KG1 (cell line): ENCODE data around the gene BEST3.
"Not testable (repeated sequence)": the region's sequence is repeated elsewhere in the genome, so short reads cannot be mapped to it uniquely, and the experiment has no call there.

Experiments used
- DNase-seq: peaks from one replicate; lab custom pipeline; 2025; lab: John Stamatoyannopoulos, UW

Gene BEST3

DNA sequence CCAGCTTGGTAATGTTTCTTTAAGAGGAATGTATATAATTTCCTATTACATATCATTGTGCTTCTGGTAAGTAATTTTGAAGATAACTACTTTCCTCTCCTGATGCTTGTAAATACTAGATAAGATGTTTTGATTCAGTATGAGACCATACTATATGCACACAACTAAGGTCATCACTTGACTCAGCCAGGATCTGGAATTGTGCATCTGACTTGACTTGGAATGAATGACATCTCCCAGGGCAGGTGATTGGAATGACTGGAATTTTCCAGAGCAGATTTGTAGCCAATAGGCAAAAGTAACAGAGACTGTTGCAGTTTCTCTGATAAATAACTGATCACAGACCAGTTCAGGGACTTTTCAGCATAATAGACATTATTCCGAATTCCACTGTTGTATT lies 11.1 kb downstream of the BEST3 start:
- no peak for DNase-seq

DNA sequence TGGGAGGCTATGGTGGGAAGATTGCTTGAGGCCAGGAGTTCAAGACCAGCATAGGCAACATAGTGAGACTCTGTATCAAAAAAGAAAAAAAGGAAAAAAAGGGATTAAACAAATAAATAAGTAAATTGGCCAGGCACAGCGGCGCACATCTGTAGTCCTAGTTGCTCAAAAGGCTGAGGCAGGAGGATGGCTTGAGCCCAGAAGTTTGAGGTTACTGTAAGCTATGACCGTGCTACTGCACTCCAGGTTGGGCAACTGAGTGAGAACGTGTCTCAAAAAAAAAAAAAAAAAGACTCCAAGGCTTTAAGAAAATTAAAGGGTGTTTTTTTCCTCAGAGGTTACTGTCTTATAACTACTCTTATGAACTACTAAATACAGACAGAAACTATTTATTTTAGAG lies 11.7 kb downstream of the BEST3 start:
- DNase-seq, result no peak

DNA sequence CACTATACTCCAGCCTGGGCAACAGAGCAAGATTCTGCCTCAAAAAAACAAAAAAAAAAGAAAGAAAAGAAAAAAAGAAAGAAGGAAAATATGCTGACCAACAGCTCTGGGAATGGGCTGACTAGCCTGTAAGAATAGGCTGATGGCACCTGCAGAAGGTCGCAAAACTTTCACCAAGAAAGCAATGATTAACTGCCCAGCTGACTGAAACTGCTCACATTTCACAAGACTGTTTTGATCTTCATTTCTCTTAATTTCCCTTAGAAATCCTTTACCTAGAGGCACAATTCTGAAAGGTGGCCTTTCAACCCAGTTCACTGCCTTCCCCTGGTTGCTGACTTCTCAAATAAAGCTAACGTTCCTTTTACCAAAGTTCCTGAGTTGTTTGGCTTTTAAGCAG lies 12.4 kb downstream of the BEST3 start:
- no peak for DNase-seq

DNA sequence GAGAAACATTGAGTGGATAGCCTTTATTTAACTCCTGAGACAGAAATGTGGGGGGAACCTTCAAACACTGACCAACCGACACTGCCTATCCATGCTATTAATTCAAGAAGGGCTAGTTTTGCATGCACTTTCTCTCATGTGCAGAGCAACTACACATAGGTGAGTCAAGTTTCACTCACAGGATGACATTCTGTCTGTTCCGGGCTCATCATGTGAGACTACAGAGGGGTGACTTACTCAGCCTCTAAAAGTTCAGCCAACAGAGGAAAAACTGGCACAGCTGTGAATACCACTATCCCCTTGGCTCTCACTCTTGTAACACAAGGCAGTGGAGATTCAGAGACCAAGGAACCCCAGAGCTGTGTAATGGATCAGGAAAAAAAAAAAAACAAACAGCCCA lies 13.3 kb downstream of the BEST3 start:
- no peak for DNase-seq

DNA sequence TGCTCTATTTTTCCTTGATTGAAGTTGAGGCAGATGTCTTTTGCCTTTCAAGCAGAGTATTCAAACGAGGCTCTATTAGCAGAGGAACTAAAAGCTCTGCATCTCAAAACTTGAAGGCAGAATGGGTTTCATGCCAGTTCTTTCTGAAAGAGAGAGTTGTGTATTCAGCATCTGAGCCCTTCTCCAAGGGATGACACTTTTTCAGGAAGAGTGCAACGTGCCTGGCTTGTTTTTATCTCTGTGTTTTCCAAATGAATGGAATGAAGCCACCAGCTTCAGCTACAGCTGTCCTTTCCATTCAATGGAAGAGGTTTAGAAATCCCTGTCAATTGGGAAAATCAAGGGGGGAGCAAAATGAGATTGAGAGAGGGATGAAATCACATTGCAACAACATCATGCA lies 14.6 kb downstream of the BEST3 start:
- no peak for DNase-seq

DNA sequence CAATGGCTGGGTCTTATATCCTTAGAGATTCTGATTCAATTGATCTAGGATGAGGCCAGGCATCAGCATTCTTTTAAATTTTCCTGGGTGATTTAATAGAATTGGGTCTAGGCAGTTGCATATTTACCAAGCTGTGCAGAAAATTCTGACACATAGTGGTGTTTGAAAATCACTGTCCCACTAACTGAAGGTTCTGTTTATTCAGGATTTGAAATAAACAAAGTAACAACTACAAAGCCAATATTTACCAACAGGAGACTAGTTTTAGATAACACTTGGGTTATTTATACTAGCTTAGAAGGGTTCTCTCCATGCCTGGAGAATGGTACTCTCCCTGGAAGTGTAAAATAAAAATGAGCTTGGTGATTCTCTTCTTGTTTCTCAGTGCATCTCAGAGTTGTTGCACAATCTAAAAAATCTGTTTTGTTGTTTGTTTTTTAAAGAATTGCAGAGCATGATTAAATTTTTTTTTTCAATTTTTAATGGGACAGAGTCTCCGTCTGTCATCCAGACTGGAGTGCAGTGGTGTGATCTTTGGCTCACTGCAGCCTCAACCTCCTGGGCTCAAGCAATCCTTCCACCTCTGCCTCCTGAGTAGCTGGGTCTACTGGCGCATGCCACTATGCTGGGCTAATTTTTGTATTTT lies 16.9 kb downstream of the BEST3 start:
- DNase-seq, result no peak

DNA sequence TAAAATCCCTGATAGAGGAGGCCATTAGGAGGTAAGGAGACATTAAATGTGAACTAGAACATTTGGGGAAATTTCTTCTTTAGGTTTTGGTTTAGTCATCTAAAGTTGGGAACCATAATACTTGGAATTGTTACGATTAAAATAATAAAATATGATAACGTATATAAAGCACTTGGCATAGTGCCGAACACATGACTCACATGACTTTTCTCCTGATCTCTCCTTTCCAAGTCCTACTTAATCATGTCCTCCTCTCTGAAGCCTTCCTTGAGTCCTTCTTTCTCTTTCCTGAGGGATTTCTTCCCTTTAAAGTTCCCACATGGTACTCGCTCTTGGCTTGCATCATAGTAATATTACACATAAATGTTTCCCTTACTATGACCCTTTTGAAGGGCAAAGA lies 20.0 kb downstream of the BEST3 start:
- DNase-seq, result no peak

DNA sequence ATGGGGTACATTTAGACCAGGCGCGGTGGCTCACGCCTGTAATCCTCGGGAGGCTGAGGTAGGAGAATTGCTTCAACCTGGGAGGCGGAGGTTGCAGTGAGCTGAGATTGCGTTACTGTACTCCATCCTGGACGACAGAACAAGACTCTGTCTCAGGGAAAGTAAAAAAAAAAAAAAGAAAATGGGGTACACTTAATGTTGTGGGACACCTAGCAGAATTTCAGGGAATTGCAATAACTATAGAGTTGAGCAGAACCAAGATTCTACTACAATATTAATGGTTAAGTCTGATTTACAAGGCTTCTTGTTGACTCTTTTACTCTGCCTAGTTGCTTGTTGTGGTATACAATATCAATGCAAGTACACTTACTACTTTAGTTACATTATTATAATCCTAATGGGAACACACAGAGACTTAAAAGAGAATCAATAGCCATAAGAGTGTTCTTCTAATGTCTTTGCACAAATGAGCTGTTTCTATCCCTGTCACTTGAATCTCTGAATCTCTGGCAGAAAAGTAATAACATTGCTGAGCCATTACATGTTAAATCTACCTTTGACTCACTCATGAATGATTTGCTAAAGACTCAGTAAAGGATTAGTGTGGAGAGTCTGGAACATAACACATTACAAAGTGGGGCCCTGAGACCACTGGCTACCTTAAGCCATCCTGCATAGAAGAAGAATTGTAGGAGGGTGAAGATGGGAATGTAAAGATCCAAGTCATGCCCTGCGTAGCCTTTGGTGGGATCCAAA lies 22.7 kb downstream of the BEST3 start:
- no peak for DNase-seq

DNA sequence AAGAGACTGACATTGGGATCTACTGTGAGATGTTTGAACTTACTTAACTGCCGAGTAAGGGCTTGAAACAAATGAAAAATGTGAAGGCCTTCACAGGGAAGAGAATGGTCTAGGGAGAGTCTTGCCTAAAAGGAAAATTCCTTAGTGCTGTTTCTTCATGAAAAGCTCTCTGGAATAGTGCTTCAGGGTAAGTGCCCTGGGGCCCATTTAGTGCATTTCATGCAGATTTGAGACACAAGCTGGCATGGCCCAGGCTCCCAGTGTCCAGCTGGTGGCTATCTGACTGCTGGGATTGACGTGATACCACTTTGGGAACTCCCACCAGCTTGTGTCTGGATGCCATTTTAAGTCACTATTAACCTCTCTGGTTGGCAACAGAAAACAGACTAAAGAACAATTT lies 26.9 kb downstream of the BEST3 start:
- DNase-seq, result no peak

DNA sequence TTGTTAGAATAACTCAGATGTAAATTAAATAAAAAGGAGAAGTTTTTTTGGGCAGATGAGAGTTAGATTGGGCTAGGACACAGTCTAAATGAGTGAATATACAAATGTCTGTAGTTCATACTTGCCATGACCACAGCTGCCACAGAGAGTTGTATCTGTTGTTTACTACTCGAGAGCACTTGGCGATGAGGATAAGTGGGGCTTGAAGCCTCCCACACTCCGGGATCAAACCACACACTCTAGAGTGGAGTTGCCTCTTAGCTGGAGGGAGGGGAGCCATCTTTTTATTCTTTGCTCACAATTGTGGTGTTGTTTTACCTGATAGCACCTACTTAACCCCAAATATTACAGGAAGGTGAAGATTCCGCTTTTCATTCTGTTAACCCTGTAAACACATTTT lies 27.5 kb downstream of the BEST3 start:
- DNase-seq, result no peak

DNA sequence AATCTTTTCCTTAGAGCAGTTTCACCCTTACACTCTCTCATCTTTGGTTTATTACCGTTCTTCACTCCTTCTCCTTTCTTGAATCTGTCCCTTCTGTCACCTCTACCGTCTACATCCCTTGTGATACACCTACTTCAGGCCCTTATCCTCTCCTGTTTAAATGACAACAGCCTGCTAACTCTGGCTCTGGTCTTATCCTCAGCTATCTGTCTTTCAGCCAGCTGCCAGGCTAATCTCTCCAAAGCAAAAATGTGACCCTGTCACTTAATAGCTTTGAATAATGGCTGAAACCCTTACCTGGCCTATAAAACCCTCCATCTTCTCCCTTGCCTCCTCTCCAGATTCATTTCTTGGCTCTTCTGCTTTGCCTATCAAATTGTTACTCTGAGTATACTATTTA lies 32.3 kb downstream of the BEST3 start:
- DNase-seq, result no peak

DNA sequence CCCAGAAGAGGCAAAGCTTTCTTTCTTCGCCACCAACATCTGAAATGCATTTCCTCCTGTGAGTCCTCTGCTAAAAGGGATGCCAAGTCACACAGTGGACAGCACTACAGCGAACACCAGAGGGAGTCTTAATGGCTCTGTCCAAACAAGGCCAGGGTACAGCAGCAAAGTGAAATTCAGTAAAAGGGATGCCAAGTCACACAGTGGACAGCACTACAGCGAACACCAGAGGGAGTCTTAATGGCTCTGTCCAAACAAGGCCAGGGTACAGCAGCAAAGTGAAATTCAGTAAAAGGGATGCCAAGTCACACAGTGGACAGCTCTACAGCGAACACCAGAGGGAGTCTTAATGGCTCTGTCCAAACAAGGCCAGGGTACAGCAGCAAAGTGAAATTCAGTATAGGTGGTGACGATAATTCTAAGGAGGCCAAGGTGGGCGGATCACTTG lies 34.1 kb downstream of the BEST3 start:
- not testable (repeated sequence) for DNase-seq

DNA sequence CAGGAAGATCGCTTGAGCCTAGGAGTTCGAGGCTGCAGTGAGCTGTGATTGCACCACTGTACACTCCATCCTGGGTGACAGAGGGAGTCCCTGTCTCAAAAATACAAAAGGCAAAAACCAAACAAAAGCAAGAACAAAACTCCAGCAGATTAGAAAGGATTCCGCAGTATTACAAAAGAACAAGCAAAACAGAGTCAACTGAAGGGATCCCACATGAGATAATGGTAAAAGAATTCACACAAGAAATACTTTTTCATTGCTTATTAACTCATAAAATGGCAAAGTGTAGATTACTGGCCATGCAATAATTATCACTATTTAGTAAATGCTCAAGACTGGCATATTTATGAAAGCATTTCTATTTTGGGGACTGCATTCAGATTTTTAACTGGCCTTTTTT lies 35.4 kb downstream of the BEST3 start:
- no peak for DNase-seq

DNA sequence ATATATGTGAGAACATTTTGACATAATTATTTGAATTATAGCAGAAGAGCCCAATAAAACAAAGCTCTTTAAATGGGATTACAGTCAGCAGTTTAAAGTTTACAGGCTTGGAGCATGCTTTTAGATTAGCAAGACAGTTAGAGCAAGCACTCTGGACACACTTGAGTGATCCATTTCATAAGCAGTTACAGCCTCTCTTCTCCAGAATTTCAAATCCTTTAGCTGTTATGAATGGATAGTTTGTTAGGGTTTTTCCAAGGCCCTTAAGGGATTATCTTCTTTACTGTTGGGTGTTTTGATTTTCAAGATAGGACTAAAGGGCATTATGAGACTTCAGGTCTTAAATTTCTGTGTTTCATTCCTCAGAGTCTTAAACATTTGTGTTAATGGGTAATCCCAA lies 36.3 kb downstream of the BEST3 start:
- DNase-seq, result no peak

DNA sequence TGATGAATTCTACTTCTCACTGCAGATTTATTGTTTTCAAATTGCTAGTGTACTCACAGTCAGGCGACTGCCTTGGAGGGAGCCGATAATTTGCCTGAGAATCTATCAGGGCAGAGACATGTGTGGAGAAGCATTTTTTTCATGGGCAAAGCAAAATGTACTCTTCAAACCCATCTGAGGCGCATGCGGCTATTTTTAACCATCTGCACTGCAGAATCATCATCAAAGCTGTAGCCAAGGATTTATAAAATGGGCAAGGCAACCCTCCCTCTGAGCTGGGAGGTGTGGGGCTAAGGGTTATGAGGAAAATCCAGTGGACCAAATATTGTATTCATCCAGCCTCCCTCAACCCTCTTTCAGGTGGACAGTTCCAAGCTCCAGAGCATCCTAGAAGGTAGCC lies 37.7 kb downstream of the BEST3 start:
- DNase-seq, result no peak

DNA sequence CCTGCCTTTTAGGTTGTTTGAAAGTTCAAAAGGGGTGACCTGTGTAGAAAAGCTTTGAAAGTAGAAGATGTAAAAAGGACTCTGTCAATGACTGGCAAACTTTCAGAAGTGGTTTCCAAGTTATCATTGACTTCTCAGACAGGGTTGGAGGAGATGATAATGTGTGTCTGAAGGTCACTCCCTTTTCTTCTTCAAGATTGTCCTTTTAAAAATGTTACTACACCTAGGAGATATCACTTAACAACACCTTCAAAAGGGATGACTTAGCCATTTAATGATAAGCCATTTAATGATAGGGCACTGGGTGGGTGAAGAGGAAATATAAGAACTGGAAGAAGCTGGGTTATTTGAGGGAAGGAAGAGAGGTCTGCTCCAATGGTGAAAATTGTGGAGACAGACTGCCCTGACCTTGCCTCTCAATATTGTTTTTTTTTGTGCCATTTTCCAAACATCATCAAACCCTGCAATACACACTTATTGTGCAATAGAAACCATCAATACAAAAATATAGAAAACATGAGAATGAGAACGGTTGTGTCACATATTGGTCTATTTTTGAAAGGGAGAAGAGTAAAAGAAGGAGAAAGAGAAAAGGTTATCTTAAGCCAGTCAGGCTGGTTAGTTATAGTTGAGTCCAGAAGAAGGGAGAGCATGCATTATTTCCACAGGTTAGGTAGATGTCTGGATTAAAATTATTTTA lies 38.8 kb downstream of the BEST3 start:
- no peak for DNase-seq

DNA sequence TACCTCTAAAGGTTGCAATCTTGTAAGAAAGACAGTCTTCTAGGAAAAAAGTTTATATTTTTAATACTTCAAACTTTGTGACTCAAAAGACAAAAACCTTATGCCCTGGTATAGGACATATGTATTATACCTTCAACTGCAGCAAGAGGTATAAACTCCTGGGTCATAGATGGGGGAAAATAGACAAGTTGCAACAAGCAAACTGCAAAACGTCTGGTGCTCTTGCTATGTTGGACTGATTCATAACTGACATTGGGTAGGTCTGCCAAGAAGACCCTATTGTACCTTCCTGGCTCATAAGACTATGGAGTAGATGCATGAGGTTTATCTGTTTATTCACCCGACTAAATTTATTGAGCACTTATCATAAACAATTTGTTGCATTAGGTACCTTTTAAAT lies 40.9 kb downstream of the BEST3 start:
- no peak for DNase-seq

DNA sequence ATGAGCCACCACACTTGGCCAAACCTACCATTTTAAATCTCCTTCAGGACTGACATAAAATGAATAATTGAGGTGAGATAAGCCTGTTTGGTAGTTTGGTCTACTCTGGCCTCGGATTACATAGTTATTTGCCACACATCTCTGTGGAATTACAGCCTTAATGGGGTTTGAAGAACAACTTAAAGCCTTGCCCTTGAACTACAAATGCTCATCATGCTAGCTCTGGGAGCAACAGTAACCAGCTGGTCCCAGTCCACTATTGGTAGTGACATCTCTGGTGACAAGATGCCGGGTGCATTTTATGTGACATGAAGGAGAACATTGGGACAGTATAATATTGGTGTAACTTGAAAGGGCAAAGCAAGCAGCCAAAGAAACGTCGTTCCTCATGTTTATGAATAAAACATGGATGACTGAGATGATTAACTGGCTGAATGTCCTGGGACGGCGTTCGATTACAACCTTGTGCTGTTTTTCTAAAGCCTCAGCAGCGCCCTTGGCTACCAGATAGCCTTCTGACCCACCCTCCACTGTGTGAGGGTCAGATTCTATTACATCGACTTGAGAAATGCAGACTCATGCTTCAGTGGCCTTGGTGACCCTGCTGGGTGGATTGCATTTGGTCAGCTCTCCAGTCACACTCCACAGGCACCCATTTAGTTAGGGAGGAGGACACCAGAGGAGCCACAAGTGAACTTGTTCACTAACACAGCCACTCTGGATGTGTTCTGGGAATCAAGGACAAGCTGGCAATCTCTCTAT lies 41.5 kb downstream of the BEST3 start:
- DNase-seq, result no peak

DNA sequence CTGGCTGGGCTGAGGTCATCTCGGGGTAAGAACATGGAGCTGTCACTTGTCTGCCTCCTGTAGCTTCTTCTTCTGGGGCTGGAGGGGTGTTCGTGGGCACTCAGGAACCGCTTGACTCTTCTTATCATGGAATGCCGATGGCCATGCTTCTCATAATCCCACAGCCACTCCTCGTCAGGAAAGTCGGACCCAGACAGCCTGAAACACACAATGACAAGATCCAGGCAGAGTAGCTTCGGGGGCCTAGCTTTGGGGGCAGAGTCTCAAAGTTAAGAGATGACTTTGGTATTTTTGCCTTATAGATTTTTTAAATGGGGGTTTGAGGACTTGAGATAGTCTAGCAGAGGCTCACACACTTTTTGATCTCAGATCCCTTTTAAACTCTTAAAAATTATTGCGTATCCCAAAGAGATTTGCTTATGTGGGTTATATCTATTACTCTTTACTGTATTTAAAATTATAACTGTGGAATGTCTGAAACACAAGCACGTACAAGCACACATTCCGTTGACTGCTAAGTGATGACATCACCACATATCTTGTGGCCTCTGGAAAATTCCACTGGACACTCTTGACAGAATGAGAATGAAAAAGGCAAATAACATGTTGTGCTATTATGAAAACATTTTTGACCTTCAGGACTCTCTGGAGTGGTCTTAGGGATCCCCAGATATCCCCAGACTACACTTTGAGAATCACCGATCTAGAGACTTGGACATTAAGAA lies 43.3 kb downstream of the BEST3 start:
- DNase-seq, result no peak

DNA sequence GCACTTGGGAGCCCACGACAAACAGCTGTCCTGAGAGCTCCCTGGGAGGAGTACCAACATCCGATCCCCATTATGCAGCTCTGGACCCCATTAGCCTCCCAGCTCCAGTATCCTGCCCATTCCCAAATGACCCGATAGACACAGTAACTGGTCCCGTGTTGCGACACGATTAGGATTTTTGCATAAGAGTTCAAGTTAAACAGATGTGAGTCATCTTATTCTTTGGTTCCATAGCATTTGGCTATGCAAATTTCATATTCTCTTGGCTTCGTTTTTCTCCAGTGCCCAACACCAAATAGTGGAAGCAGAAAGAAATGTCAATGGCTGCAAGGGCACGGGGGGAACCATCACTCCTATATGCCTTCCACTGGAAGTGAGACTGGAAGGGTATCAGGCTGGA lies 45.4 kb downstream of the BEST3 start:
- no peak for DNase-seq

DNA sequence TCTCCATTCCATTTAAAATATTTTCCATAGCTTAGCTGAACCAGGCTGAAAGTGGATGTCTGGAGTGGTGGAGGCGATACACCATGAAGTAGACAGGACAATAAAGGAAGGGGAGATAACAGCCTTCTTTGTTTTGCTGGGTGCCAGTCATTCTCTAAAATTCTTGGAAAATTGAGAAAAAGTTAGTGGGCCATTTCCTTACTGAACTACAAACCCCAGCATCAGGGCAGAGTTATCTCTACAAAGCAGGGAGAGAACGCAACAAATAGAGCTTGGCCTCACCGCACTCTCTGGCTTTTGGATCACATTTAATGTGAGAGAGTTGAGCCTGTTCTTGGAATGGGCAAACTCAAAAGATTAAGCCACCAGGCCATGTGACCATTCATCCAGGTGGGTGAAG lies 47.2 kb downstream of the BEST3 start:
- DNase-seq, result no peak

DNA sequence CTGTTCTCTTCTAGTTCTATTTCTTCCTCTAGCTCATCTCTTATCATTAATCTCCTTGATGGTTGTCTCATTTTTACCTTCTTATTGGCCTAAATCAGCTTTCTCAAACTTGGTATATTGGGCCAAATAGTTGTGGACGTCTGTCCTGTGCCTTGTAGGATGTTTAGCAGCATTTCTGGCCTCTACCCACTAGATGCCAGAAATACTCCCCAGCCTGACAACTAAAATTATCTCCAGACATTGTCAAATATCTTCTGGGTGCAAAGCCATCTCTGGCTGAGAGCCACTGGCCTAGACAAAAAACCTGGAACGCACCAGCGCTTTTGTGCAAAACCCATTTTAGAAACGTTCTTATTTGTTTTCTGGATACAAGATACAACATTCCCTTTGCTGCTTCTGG lies 49.6 kb downstream of the BEST3 start:
- DNase-seq, result no peak
